ENCODE measurements around the gene FRAT1. TPM values are rescaled to one million over a fixed set of nuclear protein-coding genes. Genes with fewer than 3 reads are reported as not detected.

The FRAT1 gene
- total and polyA plus RNA-seq, 2 of the 8 experiments (the other 6 are each of a cell fraction or from before 2014, with no cell fraction given): 1.9 to 5.2 TPM

DNA sequence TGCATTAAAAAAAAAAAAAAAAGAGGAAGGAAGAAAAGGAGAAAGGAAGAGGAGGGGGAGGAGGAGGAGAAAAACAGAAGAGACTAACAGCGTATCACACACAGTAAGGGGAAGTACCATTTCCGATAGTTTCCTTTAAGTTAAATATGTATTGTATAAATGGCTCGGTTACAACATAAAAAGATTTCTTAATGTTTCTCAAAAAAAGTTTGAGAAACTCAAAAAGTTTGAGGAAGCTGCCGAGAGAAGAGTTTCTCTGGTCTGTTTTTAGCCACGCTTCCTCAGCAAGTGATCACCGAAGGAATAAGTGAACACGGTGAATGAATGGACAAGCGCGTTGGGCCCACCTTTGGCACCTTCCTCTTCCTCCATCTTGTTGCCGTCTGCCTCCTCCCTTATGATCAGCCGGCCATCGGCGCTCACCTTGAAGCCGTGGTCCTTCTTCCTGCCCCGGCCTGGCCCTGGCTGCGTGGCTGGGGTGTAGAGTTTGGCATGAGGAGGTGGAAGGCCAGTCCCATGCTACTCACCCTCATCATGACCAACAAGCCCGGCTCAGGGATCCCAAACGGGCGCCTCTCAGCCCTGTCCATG, 46.8 kb downstream of the FRAT1 start (continued):
- no peak for TF ChIP-seq POLR2A (IDR thresholded peaks at IDR 0.05; ENCODE audit: control extremely low read depth in 1 of 2, low read depth in 2 of 2, low read length in 2 of 2)
- no peak for TF ChIP-seq GTF2F1 (IDR thresholded peaks at IDR 0.05; ENCODE audit: borderline replicate concordance, low read depth, low read length)

All from H1 (cell line).